GM12875 (cell line): ENCODE results near the gene MSI2.

Experiments used
- H3K4me3 ChIP-seq: one replicate; pipeline ENCODE4 v1.5.1; 2011; ENCODE audit warnings: low read depth, low read length, control low read depth
- CTCF ChIP-seq: IDR thresholded peaks from 2 replicates; pipeline ENCODE4 v1.5.1; 2011; ENCODE audit warnings: low read depth, mild to moderate bottlenecking, control low read depth, inconsistent platforms, low read length, moderate library complexity, borderline replicate concordance; ENCODE audit not compliant: insufficient read depth

MSI2 gene

GRCh38 chr17:57410169-57410568 lies 153.8 kb downstream of the MSI2 start:
- no peak overlapping the region for H3K4me3 ChIP-seq
- no peak for TF ChIP-seq CTCF

- no peak overlapping the region for H3K4me3 ChIP-seq
- no peak for TF ChIP-seq CTCF
Measured at GRCh38 chr17:57412520-57413096, 156.3 kb downstream of the MSI2 start.

- TF ChIP-seq CTCF = no peak
- H3K4me3 ChIP-seq = no peak overlapping the region
Measured at GRCh38 chr17:57413848-57414651, 157.7 kb downstream of the MSI2 start.

GRCh38 chr17:57415751-57416207 lies 159.5 kb downstream of the MSI2 start:
- no peak overlapping the region for H3K4me3 ChIP-seq
- TF ChIP-seq CTCF = no peak

GRCh38 chr17:57416369-57416768 lies 160.0 kb downstream of the MSI2 start:
- TF ChIP-seq CTCF = no peak
- no peak overlapping the region for H3K4me3 ChIP-seq

GRCh38 chr17:57417956-57418355 lies 161.6 kb downstream of the MSI2 start:
- TF ChIP-seq CTCF = no peak
- no peak overlapping the region for H3K4me3 ChIP-seq
